GM12878 (cell line): ENCODE results near the gene CETP. TPM values are rescaled to one million over a fixed set of nuclear protein-coding genes. Genes with fewer than 3 reads are reported as not detected.
A peak's percentile ranks its signal among the peaks of the same experiment; 100 is the strongest.

Experiments used
- ATAC-seq: fragments of 200-7000 bp; cut with Tn5 transposase; 3 replicates; pipeline ENCODE4 v1.9.1; 2020; ENCODE audit warnings: mild to moderate bottlenecking, moderate library complexity
- BruUV-seq: library from RNA; stranded (reverse); fragments of 400-500 nt; replicated peaks from 2 replicates; lab custom pipeline; 2021; lab: Mats Ljungman, UMichigan
- CTCF ChIA-PET: fragments of 300-600 bp; sonication (Branson Sonifier 250); formaldehyde crosslinking; extraction: SDS; loops from one replicate; lab custom pipeline; 2021; ENCODE audit warnings: inconsistent platforms; lab: Yijun Ruan, JAX
- POLR2A ChIA-PET: fragments of 350-600 bp; formaldehyde crosslinking; extraction: SDS; loops from one replicate; lab custom pipeline; 2021; ENCODE audit warnings: inconsistent platforms; lab: Charles Lee
- RAD21 ChIA-PET: fragments of 300-600 bp; sonication (Branson Sonifier 250); formaldehyde crosslinking; loops from one replicate; lab custom pipeline; 2023; ENCODE audit warnings: antibody characterized with exemption; ENCODE audit not compliant: unreplicated experiment; lab: Charles Lee
- SMC1A ChIA-PET: fragments of 300-600 bp; sonication (Branson Sonifier 250); formaldehyde crosslinking; loops from one replicate; lab custom pipeline; 2023; ENCODE audit not compliant: unreplicated experiment, uncharacterized antibody; lab: Charles Lee
- DNase-seq: peaks from one replicate; pipeline ENCODE4 v3.0.0-alpha.2; 2011; ENCODE audit warnings: low read depth, low spot score
- FAIRE-seq: peaks from 3 replicates; lab custom pipeline; 2011; peaks lifted over from hg19 to GRCh38; lab: Jason Lieb, UNC
- H2AFZ ChIP-seq: 2 replicates; pipeline ENCODE4 v1.6.0; 2011; ENCODE audit warnings: low read depth, low read length, control low read depth; ENCODE audit not compliant: control insufficient read depth
- H3K27ac ChIP-seq: 2 replicates; pipeline ENCODE4 v1.5.1; 2011; ENCODE audit warnings: control low read depth; ENCODE audit not compliant: control insufficient read depth, insufficient read depth
- H3K27me3 ChIP-seq, 2 experiments: replicated peaks in 1 of 2; 2 replicates each; pipeline versions ENCODE4 v1.6.0 to v1.6.1; 2011; ENCODE audit warnings: low read length in 1 of 2; ENCODE audit not compliant: control insufficient read depth in 2 of 2, insufficient read depth in 2 of 2
- H3K36me3 ChIP-seq, 2 experiments: 2 replicates each; pipeline ENCODE4 v1.5.1; 2011; ENCODE audit warnings: low read length in 1 of 2; ENCODE audit not compliant: control insufficient read depth in 2 of 2, insufficient read depth in 2 of 2
- H3K4me1 ChIP-seq: 2 replicates; pipeline ENCODE4 v1.6.1; 2011; ENCODE audit warnings: mild to moderate bottlenecking, low read length, moderate library complexity, mixed read lengths; ENCODE audit not compliant: control insufficient read depth, insufficient read depth
- H3K4me2 ChIP-seq: 2 replicates; pipeline ENCODE4 v1.6.0; 2011; ENCODE audit warnings: control low read depth; ENCODE audit not compliant: control insufficient read depth, insufficient read depth
- H3K4me3 ChIP-seq: fragments of 200-600 bp; sonication (generic); 2 replicates; pipeline ENCODE4 v1.5.1; 2016
- H3K79me2 ChIP-seq: 2 replicates; pipeline ENCODE4 v1.6.0; 2011; ENCODE audit warnings: low read length; ENCODE audit not compliant: control insufficient read depth, insufficient read depth
- H3K9ac ChIP-seq: 2 replicates; pipeline ENCODE4 v1.8.0; 2011; ENCODE audit warnings: low read length, control low read depth, mixed read lengths; ENCODE audit not compliant: control insufficient read depth, insufficient read depth
- H3K9me3 ChIP-seq: replicated peaks from 3 replicates; pipeline ENCODE4 v1.5.1; 2011; ENCODE audit warnings: mild to moderate bottlenecking, low read length; ENCODE audit not compliant: control insufficient read depth, insufficient read depth
- H4K20me1 ChIP-seq: 2 replicates; pipeline ENCODE4 v1.6.0; 2011; ENCODE audit not compliant: control insufficient read depth, insufficient read depth
- BACH1 ChIP-seq: fragments of 450-650 bp; IDR thresholded peaks from 2 replicates; pipeline ENCODE4 v1.6.1; 2017; ENCODE audit warnings: mild to moderate bottlenecking, borderline replicate concordance
- KLF5 ChIP-seq: fragments of 450-650 bp; IDR thresholded peaks from 2 replicates; pipeline ENCODE4 v1.6.1; 2014; ENCODE audit warnings: mild to moderate bottlenecking; ENCODE audit not compliant: partially characterized antibody
- PML ChIP-seq: IDR thresholded peaks from 2 replicates; pipeline ENCODE4 v1.6.1; 2012; ENCODE audit warnings: low read length, inconsistent platforms
- POU2F2 ChIP-seq: IDR thresholded peaks from 3 replicates; pipeline ENCODE4 v1.6.1; 2011; ENCODE audit warnings: low read depth, mild to moderate bottlenecking, low read length, borderline replicate concordance
- WGBS: methylation state at CpG from one replicate; pipeline ENCODE4 v1.1.6; 2016; ENCODE audit warnings: low lambda C conversion rate; ENCODE audit not compliant: insufficient replicate concordance, insufficient coverage; ENCODE audit errors: missing lambda C conversion rate; 5-methylcytosine and 5-hydroxymethylcytosine counted together
- in situ Hi-C: fragments of 300-500 bp; cut with MboI; formaldehyde crosslinking; loops from 9 replicates; pipeline ENCODE4 v1.14.3; 2018; ENCODE audit warnings: mixed read lengths
- intact Hi-C: fragments of 100-400 bp; cut with micrococcal nuclease; formaldehyde crosslinking; loops from one replicate; pipeline ENCODE4 v1.14.2; 2022; ENCODE audit not compliant: unreplicated experiment
- polyA plus RNA-seq, 11 experiments: library from polyadenylated mRNA; depleted of rRNA in 4 of 11; unstranded in 6 of 11; stranded (reverse) in 5 of 11; fragments of >200 nt; fragmentation: Nextera tagmentation in 4 of 11; fragmentation: Illumina TruSeq in 1 of 11; extraction: Ambion mirVana in 4 of 11; extraction: Trizol in 1 of 11; gene quantifications; 1 replicate in 1 of 11; 2 replicates in 10 of 11; pipeline versions ENCODE4 v1.2.1 to v1.2.3, GENCODE V29; 2011 to 2016; ENCODE audit warnings: inconsistent platforms in 2 of 11, missing spikeins in 2 of 11, low read depth in 1 of 11
- total RNA-seq, 4 experiments: library from RNA; depleted of rRNA in 3 of 4; stranded (reverse); fragments of >200 nt in 3 of 4; fragmentation: Illumina TruSeq in 1 of 4; extraction: Trizol in 1 of 4; gene quantifications; 2 replicates each; pipeline versions ENCODE4 v1.2.1 to v1.2.3, GENCODE V29; 2013 to 2021
- TF ChIP-seq, protein P1 (sequence below): IDR thresholded peaks from 2 replicates; pipeline ENCODE4 v1.6.1; 2011; ENCODE audit warnings: borderline replicate concordance, low read depth, mild to moderate bottlenecking, moderate library complexity, mixed read lengths, low read length; ENCODE audit not compliant: insufficient read depth; ENCODE audit errors: extremely low read length

CETP gene
- total and polyA plus RNA-seq, 10 of the 15 experiments (the other 5 are each of a cell fraction or from before 2014, with no cell fraction given), result 1.2 to 6.4 (median 2.1) TPM

DNA sequence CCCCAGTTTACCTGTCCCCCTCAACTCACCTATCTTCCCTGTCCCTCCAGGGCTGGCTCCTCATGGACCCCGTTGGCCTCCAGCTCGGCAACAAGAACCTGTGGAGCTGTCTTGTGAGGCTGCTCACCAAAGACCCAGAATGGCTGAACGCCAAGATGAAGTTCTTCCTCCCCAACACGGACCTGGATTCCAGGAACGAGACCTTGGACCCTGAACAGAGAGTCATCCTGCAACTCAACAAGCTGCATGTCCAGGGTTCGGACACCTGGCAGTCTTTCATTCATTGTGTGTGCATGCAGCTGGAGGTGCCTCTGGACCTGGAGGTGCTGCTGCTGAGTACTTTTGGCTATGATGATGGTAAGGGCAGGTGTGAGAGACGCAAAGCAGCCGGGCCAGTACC is 58.9 kb downstream of the CETP start:
- ChIA-PET POLR2A (interaction anchor here (0.6 to 1.9 kb wide), 6 partner anchors 10 to 101 kb away, joined by 3 to 6 read pairs (median 4); no protein-coding TSS in a partner anchor), RAD21 (interaction anchor here (1.2 to 1.3 kb wide), 2 partner anchors 25 to 56 kb away, joined by 3 to 5 read pairs; no protein-coding TSS in a partner anchor), SMC1A (interaction anchor here (0.7 to 2.7 kb wide), 8 partner anchors 9 to 55 kb away, joined by 3 to 14 read pairs (median 4); no protein-coding TSS in a partner anchor), CTCF (interaction anchor here (0.7 to 2.2 kb wide), 2 partner anchors 19 to 24 kb away, joined by 3 to 6 read pairs; no protein-coding TSS in a partner anchor)
- Histone ChIP-seq H3K36me3 (peaks cover 19 to 34% of the 10 kb centered on the region in 2 experiments), H3K79me2 (peaks cover 2% of the 10 kb centered on the region; the same call in 1 of the 2 replicates), H3K27ac (no peak overlapping the region), H3K27me3 (no peaks in the 10 kb centered on the region), H3K4me1 (no peaks in the 10 kb centered on the region; the same call in 1 of the 2 replicates), H3K4me3 (no peak overlapping the region), H4K20me1 (no peaks in the 10 kb centered on the region), H3K4me2 (no peak overlapping the region), H3K9me3 (no peaks in the 10 kb centered on the region), H3K9ac (no peak overlapping the region), H2AFZ (no peak overlapping the region)
- FAIRE-seq (no peak), DNase-seq (no peak), ATAC-seq (no peak)
- intact Hi-C loops, result no loop called here
- WGBS, result 85% methylated on average over 8 of the region's 8 CpGs
- no peak for TF ChIP-seq BACH1
- in situ Hi-C loops, result no loop called here
- no TSS peak for BruUV-seq

- no peak overlapping the region for H2AFZ ChIP-seq
- CTCF ChIA-PET, result interaction anchor here (0.7 to 2.2 kb wide), 4 partner anchors 9 to 67 kb away, joined by 3 to 6 read pairs (median 4); no protein-coding TSS in a partner anchor
- no peak for TF ChIP-seq KLF5
- TF ChIP-seq, protein P1, sequence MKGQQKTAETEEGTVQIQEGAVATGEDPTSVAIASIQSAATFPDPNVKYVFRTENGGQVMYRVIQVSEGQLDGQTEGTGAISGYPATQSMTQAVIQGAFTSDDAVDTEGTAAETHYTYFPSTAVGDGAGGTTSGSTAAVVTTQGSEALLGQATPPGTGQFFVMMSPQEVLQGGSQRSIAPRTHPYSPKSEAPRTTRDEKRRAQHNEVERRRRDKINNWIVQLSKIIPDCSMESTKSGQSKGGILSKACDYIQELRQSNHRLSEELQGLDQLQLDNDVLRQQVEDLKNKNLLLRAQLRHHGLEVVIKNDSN, result no peak
- 0 out of 3 replicates have a peak, but pooled peaks have one; percentile 8 for TF ChIP-seq POU2F2
- TF ChIP-seq PML, result no peak
- H3K4me3 ChIP-seq, result no peak overlapping the region
- FAIRE-seq, result no peak
- no peaks in the 10 kb centered on the region for H4K20me1 ChIP-seq
- WGBS, result 100% methylated on average over 6 of the region's 6 CpGs
- no peaks in the 10 kb centered on the region for H3K79me2 ChIP-seq
- POLR2A ChIA-PET, result interaction anchor here (0.6 to 1.9 kb wide), 3 partner anchors 18 to 102 kb away, joined by 4 to 8 read pairs (median 6); no protein-coding TSS in a partner anchor
- no peak overlapping the region for H3K4me2 ChIP-seq
- H3K27ac ChIP-seq, result no peak overlapping the region
- H3K27me3 ChIP-seq, result no peaks in the 10 kb centered on the region
- H3K9ac ChIP-seq, result no peak overlapping the region
- SMC1A ChIA-PET, result interaction anchor here (0.7 to 1.5 kb wide), 3 partner anchors 11 to 38 kb away, joined by 3 to 4 read pairs (median 3); no protein-coding TSS in a partner anchor
- intact Hi-C loops, result no loop called here
- no peak for ATAC-seq
- H3K36me3 ChIP-seq, result peaks cover 24 to 37% of the 10 kb centered on the region in 2 experiments
- RAD21 ChIA-PET, result interaction anchor here (1.5 to 4.5 kb wide), 4 partner anchors 11 to 71 kb away, joined by 3 to 21 read pairs (median 4); no protein-coding TSS in a partner anchor
- in situ Hi-C loops, result no loop called here
- BruUV-seq, result no TSS peak
- no peak for DNase-seq
- no peaks in the 10 kb centered on the region; the same call in 1 of the 2 replicates for H3K4me1 ChIP-seq
- H3K9me3 ChIP-seq, result no peaks in the 10 kb centered on the region
These were observed 60.0 kb downstream of the CETP start for GRCh38 chr16:57021757-57022156.
